Activated T-helper 1 cell treated with Interleukin-2 at 50 U/mL for 16 hours (primary cell): Measurements from ENCODE around the gene C16orf96.

ENCODE experiments used
- DNase-seq: peaks from one replicate; pipeline ENCODE4 v3.0.0-alpha.2; 2020; ENCODE audit warnings: low read depth

C16orf96 gene

DNA sequence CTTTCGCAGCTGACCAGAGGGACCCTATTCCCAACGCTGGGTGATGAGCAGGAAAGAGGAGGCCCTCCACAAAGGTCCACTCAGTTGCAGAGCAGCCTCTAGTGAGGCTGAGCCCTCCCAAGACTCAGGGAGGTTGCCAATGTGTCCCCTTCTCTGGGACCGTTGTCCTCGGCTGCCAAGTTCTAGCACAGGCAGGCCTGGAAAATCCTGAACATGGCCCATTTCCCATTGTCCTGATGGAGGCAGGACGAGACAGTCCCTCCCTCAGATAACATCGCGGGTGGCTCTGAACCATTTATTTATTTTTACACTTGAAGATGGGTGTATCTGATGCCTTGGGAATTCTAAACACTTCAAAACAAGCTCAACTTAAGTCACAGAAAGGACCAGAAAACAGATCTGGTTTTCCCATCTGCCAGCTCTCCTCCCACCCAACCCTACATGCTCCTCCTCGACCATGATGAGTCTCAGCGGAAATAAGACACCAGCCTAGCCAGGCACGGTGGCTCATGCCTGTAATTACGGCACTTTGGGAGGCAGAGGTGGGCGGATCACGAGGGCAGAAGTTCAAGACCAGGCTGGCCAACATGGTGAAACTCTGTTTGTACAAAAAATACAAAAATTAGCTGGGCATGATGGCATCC is 30.4 kb upstream of the C16orf96 start:
- no peak for DNase-seq

DNA sequence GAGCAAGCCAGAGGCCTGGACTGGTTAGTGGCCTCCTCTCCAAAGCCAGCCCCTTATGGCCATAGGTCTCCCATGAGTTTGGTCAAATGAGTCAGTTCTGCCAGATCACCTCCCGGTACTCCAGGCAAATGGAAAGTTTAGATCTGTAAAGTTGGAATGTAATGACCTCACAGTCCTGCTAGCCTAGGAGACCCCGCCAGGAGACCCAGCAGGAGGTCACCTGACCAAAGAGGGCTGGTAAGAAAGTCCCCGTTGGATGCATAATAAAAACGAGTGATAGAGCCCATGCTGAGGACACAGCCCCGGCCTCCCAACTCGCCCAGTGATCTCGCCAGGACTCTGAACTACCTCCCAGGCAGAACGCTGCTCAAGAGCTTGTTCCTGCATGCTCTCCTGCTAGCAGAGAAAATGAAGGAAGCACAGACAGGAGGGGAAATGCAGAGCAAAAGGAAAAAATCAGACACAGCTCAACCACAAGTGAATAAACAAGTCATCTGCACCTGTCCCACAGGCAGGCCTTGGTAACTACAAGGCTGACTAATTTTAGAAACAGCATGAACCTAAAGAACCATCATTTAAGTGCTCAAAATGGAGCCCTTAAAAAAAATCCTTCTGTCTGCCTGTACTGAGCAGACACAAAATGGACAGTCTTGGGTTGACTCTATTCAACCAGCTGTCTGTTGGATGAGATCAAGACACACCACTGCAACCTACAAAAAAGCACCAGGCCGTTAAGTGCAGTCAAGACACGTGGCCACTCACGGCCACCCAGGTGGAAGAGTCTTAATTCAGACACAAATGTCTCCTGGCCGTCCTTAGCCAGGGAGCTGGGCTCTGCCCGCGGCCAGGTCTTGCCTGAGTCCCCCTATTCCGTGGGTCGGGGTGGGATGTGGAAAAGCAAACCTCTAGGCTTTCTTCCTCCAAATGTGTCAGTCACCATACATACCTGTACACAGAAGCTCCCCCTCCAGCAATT is 26.8 kb upstream of the C16orf96 start:
- DNase-seq, result no peak

DNA sequence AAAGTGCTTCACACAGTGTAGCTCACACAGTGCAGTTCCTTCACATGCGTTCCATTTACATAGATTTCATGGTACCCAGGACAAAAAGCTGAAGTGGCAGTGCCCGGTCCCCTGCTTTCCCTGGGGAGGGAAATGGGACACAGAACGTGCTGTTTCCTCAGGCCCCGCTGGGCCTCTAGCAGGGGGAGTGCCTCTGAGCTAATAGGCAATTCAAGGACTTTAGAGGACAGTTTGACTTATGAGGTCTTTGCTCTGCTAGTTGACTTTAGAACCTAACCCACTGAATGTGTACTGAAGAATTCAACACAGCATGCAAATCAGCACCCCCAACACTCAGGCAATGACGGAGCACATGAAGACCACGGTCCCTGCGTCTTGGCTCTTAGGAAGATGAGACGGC is 24.3 kb upstream of the C16orf96 start:
- no peak for DNase-seq

GRCh38 chr16:4532238-4532637 is 23.9 kb upstream of the C16orf96 start:
- no peak for DNase-seq

DNA sequence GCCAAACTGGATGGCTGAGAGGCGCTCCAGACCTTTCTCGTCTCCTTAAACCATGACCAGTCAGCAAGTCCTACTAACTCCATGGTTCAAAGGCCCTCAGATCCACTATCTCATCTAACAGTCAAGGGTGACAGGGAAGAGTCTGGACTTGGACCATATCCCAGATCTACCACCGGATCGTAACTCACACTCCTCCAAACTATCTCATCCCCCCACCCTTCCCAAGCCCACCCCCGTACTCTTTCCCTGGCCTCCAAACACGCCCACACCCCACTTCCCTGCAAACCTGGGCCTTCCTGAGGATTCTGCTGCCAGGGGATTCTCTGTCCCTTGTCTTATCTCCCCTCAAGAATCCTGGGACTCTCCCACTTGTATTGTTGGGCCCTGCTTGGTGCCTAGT is 22.6 kb upstream of the C16orf96 start:
- DNase-seq, result no peak

- no peak for DNase-seq
Observed at GRCh38 chr16:4534151-4534790, 21.9 kb upstream of the C16orf96 start.

DNA sequence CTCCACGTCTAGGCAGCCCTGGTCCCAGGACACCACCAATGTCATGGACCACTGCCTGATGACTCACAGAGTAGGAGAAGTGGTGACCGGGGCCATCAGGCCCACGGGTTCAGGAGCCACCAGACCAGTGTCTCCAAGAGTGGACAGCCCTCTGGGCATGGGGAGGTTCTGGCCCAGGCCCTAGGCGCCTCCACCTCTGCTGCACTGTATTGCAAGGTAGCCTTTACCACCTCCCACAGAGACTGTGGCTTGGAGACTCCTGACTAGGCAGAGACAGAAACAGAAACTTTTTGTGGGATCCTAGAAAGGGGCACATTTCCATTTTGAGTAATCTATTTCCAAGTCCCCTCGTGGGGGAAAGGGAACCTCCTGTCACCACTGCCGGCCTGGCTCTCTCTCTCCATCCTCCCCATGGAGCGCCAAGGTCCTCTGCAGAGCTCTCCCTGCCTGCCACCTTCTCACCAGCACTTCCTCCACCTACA is 20.5 kb upstream of the C16orf96 start:
- no peak for DNase-seq

- DNase-seq, result no peak
Observed at GRCh38 chr16:4536391-4537106, 19.6 kb upstream of the C16orf96 start.

GRCh38 chr16:4537376-4538343 is 18.5 kb upstream of the C16orf96 start:
- no peak for DNase-seq

GRCh38 chr16:4538350-4539235 is 17.5 kb upstream of the C16orf96 start, which contains the start of gene CDIP1:
CDIP1 (minus strand) TSS chr16:4538773; CDS start chr16:4514130, 24,643 bp downstream.
- DNase-seq, result peak; percentile 90

- DNase-seq, result no peak
Observed at GRCh38 chr16:4539716-4540284, 16.3 kb upstream of the C16orf96 start.

DNA sequence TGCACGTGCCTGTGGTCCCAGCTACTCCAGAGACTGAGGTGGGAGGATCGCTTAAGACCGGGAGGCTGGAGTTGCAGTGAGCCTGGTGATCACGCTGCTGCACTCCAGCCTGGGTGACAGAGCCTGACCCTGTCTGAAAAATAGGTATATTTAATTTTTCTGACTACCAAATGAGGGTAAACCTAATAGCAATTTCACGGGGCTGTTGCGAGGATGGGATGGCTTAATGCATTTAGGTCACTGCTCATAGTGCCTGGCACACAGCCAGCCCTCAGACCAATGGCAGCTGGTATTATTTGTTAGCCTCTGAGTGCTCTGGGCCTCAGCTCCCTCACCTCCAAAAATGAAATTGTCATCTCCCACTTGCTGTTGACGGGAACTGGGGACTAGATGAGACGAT is 11.7 kb upstream of the C16orf96 start:
- no peak for DNase-seq

- no peak for DNase-seq
Observed at GRCh38 chr16:4548124-4548523, 8.0 kb upstream of the C16orf96 start.

GRCh38 chr16:4550591-4550990 is 5.5 kb upstream of the C16orf96 start:
- DNase-seq, result no peak

- DNase-seq, result no peak
Observed at GRCh38 chr16:4552541-4552940, 3.6 kb upstream of the C16orf96 start.

GRCh38 chr16:4556580-4556979 is 440 bp downstream of the C16orf96 start:
- DNase-seq, result no peak

DNA sequence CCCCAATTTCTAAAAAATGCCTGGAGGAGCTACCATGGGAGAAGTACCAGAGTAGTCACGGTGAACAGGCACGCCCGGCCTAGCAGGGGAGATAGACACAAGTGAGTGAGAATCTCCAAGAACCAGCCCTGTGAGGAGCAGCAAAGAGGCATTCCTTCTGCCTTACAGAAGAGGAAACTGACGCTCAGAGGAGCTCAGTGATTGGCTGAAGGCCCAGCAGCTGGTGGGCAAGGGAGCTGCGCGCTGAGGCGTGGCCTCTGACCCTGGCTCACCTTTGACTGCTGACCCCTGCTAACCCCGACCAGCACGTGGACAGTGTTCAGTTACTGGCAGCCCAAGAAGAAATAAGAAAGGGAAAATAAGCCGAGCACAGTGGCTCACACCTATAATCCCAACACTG is 1.8 kb downstream of the C16orf96 start:
- no peak for DNase-seq

DNA sequence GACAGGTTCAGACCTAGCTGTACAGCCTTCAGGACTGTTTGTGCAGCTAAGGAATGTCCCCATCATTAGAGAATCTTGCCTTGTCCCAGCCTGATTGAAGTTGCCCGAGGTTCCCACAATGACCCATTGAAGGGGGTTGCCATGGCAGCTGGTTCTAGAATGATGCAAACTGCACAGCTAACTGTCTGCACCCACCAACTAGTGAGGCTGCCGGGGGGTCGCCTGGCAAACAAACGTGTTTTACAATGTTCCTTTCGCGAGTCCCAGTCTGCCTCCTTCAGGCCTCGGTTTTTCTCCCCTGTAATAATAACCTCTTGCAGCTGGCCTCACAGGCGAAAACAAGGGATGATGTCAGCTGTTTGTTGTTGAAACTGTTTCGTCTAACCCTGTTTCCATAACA is 5.5 kb downstream of the C16orf96 start:
- DNase-seq, result no peak

GRCh38 chr16:4564661-4565267 is 8.6 kb downstream of the C16orf96 start:
- DNase-seq, result no peak
